MM.1S (cell line): ENCODE results near the gene STK38L.

Source experiments
- DNase-seq: peaks from one replicate; pipeline ENCODE4 v3.0.0-alpha.2; 2015
- H2AFZ ChIP-seq: fragments of 300-600 bp; sonication (generic); 2 replicates; pipeline ENCODE4 v1.6.0; 2016; ENCODE audit warnings: antibody characterized with exemption, low read length
- H3F3A ChIP-seq: fragments of 300-600 bp; sonication (generic); 2 replicates; pipeline ENCODE4 v1.6.1; 2016; ENCODE audit warnings: mild to moderate bottlenecking, antibody characterized with exemption, low read length, moderate library complexity, mixed read lengths; ENCODE audit not compliant: insufficient read depth
- H3K27ac ChIP-seq: fragments of 300-600 bp; sonication (generic); 2 replicates; pipeline ENCODE4 v1.5.1; 2016; ENCODE audit warnings: mild to moderate bottlenecking, low read length
- H3K27me3 ChIP-seq: fragments of 300-600 bp; sonication (generic); replicated peaks from 2 replicates; pipeline ENCODE4 v1.6.0; 2016; ENCODE audit warnings: low read length; ENCODE audit not compliant: insufficient read depth
- H3K36me3 ChIP-seq: fragments of 300-600 bp; sonication (generic); replicated peaks from 2 replicates; pipeline ENCODE4 v1.6.1; 2016; ENCODE audit warnings: mild to moderate bottlenecking, low read length, mixed read lengths; ENCODE audit not compliant: insufficient read depth
- H3K4me1 ChIP-seq: fragments of 300-600 bp; sonication (generic); 2 replicates; pipeline ENCODE4 v1.6.1; 2016; ENCODE audit warnings: low read length, mixed read lengths
- H3K4me2 ChIP-seq: fragments of 300-600 bp; sonication (generic); 2 replicates; pipeline ENCODE4 v1.6.0; 2016; ENCODE audit warnings: low read depth, low read length
- H3K4me3 ChIP-seq: fragments of 300-600 bp; sonication (generic); 2 replicates; pipeline ENCODE4 v1.5.1; 2016; ENCODE audit warnings: low read length, mixed read lengths
- H3K79me2 ChIP-seq: fragments of 300-600 bp; sonication (generic); 2 replicates; pipeline ENCODE4 v1.6.1; 2016; ENCODE audit warnings: mixed run types, low read length, mixed read lengths
- H3K9ac ChIP-seq: fragments of 300-600 bp; sonication (generic); 2 replicates; pipeline ENCODE4 v1.6.1; 2016; ENCODE audit warnings: low read length, mixed read lengths
- H3K9me2 ChIP-seq: fragments of 300-600 bp; sonication (generic); replicated peaks from 2 replicates; pipeline ENCODE4 v1.6.1; 2016; ENCODE audit warnings: mild to moderate bottlenecking, low read length, mixed read lengths; ENCODE audit not compliant: insufficient read depth
- H3K9me3 ChIP-seq: fragments of 300-600 bp; sonication (generic); replicated peaks from 2 replicates; pipeline ENCODE4 v1.6.1; 2016; ENCODE audit warnings: mild to moderate bottlenecking, low read length, mixed read lengths; ENCODE audit not compliant: insufficient read depth
- H4K20me1 ChIP-seq: fragments of 300-600 bp; sonication (generic); 2 replicates; pipeline ENCODE4 v1.6.1; 2016; ENCODE audit warnings: mild to moderate bottlenecking, low read length, moderate library complexity, mixed read lengths; ENCODE audit not compliant: insufficient read depth
- CTCF ChIP-seq: fragments of 300-600 bp; sonication (generic); IDR thresholded peaks from 2 replicates; pipeline ENCODE4 v1.5.1; 2016; ENCODE audit warnings: antibody characterized with exemption, low read length, mixed read lengths
- EZH2 ChIP-seq: fragments of 300-600 bp; sonication (generic); optimal IDR thresholded peaks from 2 replicates; pipeline ENCODE3; 2017; ENCODE audit warnings: low read depth, mild to moderate bottlenecking, antibody characterized with exemption, low read length, mixed read lengths
- EZH2phosphoT487 ChIP-seq: fragments of 300-600 bp; sonication (generic); IDR thresholded peaks from 2 replicates; pipeline ENCODE4 v1.6.1; 2018; ENCODE audit warnings: antibody characterized with exemption, low read length

Gene STK38L

GRCh38 chr12:27340971-27341370, 96.9 kb downstream of the STK38L start:
- H3K4me1 ChIP-seq: 0 out of 2 replicates have a peak, but pooled peaks cover 4% of the 10 kb centered on the region
- no peaks in the 10 kb centered on the region for H4K20me1 ChIP-seq
- no peaks in the 10 kb centered on the region for H3K27me3 ChIP-seq
- no peaks in the 10 kb centered on the region for H3F3A ChIP-seq
- H3K27ac ChIP-seq: no peak overlapping the region
- no peaks in the 10 kb centered on the region for H3K9me3 ChIP-seq
- no peak overlapping the region for H3K4me3 ChIP-seq
- TF ChIP-seq CTCF (no peak), EZH2phosphoT487 (no peak), EZH2 (no peak)
- H2AFZ ChIP-seq: no peak overlapping the region
- H3K79me2 ChIP-seq: peaks cover 94% of the 10 kb centered on the region
- DNase-seq: no peak
- no peak overlapping the region for H3K4me2 ChIP-seq
- no peak overlapping the region for H3K9ac ChIP-seq
- H3K36me3 ChIP-seq: no peaks in the 10 kb centered on the region
- H3K9me2 ChIP-seq: no peaks in the 10 kb centered on the region

DNA sequence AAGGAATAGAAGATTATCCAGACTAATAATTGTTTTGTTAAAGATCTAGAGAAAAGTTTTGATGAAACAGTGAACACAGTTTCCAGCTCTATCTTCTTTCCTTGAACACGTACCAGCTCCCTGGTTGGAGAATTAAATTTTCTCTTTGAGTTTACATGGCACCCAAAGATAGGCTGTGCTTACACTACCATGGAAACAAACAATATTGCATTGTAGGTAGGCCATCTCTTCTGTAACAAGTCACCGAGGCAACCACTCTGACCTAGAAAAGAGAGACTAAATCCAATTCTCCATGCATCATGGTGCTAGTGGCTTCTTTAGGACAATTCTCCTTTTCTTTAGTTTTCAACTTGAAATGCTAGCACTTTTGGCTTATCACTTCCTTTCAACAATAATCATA, 98.5 kb downstream of the STK38L start:
- Histone ChIP-seq H3K27me3 (no peaks in the 10 kb centered on the region), H3K9me3 (no peaks in the 10 kb centered on the region), H3K79me2 (peaks cover 92% of the 10 kb centered on the region), H3K9ac (no peak overlapping the region), H3F3A (no peaks in the 10 kb centered on the region), H3K27ac (no peak overlapping the region), H3K9me2 (no peaks in the 10 kb centered on the region), H3K4me2 (no peak overlapping the region), H3K4me3 (no peak overlapping the region), H3K4me1 (0 out of 2 replicates have a peak, but pooled peaks cover 4% of the 10 kb centered on the region), H3K36me3 (no peaks in the 10 kb centered on the region), H2AFZ (no peak overlapping the region), H4K20me1 (no peaks in the 10 kb centered on the region)
- TF ChIP-seq EZH2 (no peak), CTCF (no peak), EZH2phosphoT487 (no peak)
- no peak for DNase-seq

DNA sequence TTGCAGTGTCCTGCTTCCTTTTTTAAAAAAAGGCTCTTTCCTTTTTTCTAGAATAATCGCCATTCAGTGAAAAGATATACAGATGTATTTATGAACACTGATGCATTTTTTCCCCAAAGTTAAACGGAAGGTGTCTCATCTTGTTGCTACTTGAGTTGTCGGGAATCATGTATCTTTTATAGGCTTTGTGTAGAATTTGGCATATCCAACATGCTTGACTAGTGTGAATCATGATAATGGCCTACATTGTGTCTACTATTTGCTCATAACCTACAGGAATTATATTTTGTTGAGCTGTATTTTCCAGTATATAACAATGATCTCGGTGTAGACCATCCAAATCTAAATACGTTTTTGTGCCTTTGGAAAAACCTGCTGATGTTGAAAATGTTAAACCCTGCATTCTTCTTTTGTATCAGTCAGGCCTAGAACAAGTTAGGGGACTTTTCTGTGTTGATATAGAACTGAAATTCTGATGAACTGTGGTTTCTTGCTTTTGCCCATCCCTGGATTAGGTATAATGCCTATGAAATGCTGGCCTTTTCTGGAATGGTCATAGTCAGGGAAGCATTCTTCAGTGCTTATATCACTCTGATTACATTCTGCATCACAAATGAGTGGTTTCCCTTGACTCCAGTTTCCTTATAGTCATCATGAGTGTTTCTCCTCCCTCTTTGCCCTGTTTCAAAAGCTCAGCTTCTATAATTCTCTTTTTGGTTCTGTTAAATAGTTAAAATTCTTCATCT, 99.3 kb downstream of the STK38L start:
- Histone ChIP-seq H3K4me2 (no peak overlapping the region), H2AFZ (no peak overlapping the region), H3K9ac (no peak overlapping the region), H3K9me3 (no peaks in the 10 kb centered on the region), H3K4me1 (no peaks in the 10 kb centered on the region), H3K9me2 (no peaks in the 10 kb centered on the region), H3K79me2 (peaks cover 91% of the 10 kb centered on the region), H3F3A (no peaks in the 10 kb centered on the region), H3K27ac (no peak overlapping the region), H4K20me1 (no peaks in the 10 kb centered on the region), H3K36me3 (no peaks in the 10 kb centered on the region), H3K4me3 (no peak overlapping the region), H3K27me3 (no peaks in the 10 kb centered on the region)
- no peak for DNase-seq
- TF ChIP-seq EZH2 (no peak), CTCF (no peak), EZH2phosphoT487 (no peak)
